Stomach (tissue), 9 donors: ENCODE measurements around the gene IGF2BP1. TPM values are rescaled to one million over a fixed set of nuclear protein-coding genes. Genes with fewer than 3 reads are reported as not detected.
"Not testable (repeated sequence)": the region's sequence is repeated elsewhere in the genome, so short reads cannot be mapped to it uniquely, and the experiment has no call there.

Experiments used
- DNase-seq, 2 donors: peaks; one replicate each; pipeline versions ENCODE4 v3.0.0 to v3.0.0-alpha.2; 2013 to 2019
- H3K27ac ChIP-seq, 5 donors: fragments of 200-600 bp in 4 of 5; sonication (generic) in 4 of 5; one replicate each; pipeline ENCODE4 v1.5.1; 2013 to 2019; ENCODE audit warnings: mild to moderate bottlenecking in 1 of 5, moderate library complexity in 1 of 5
- H3K27me3 ChIP-seq, 3 donors: fragments of 200-600 bp; sonication (generic); one replicate each; pipeline ENCODE4 v1.5.1; 2017 to 2019; ENCODE audit warnings: mixed run types in 1 of 3
- H3K36me3 ChIP-seq, 4 donors: fragments of 200-600 bp; sonication (generic); 1 replicate in 3 of 4; 2 replicates in 1 of 4; pipeline ENCODE4 v1.5.1; 2016 to 2019
- H3K4me1 ChIP-seq, 4 donors: fragments of 200-600 bp; sonication (generic); one replicate each; pipeline ENCODE4 v1.5.1; 2016 to 2019
- H3K4me3 ChIP-seq, 4 donors: fragments of 200-600 bp; sonication (generic) in 3 of 4; one replicate each; pipeline ENCODE4 v1.5.1; 2016 to 2019; ENCODE audit warnings: mild to moderate bottlenecking in 1 of 4
- H3K9me3 ChIP-seq, 4 donors: fragments of 200-600 bp; sonication (generic); one replicate each; pipeline ENCODE4 v1.5.1; 2016 to 2019
- EP300 ChIP-seq: sonication (generic); formaldehyde crosslinking; IDR thresholded peaks from one replicate; pipeline ENCODE4 v1.6.1; 2017; ENCODE audit warnings: antibody characterized with exemption
- POLR2A ChIP-seq, 4 donors: fragments of 450-650 bp; IDR thresholded peaks; one replicate each; pipeline ENCODE4 v1.6.1; 2016; ENCODE audit warnings: antibody characterized with exemption in 4 of 4, control low read depth in 2 of 4, mild to moderate bottlenecking in 1 of 4, moderate library complexity in 1 of 4
- POLR2AphosphoS5 ChIP-seq, 3 donors: sonication (generic); formaldehyde crosslinking; IDR thresholded peaks; one replicate each; pipeline ENCODE4 v1.6.1; 2016; ENCODE audit warnings: antibody characterized with exemption in 3 of 3
- WGBS, 5 donors: extraction: QIAGEN DNeasy Blood & Tissue Kit in 3 of 5; methylation state at CpG; one replicate each; pipeline versions ENCODE4 v1.1.5 to v1.1.7; 2013 to 2018; 5-methylcytosine and 5-hydroxymethylcytosine counted together
- intact Hi-C: fragments of 100-400 bp; cut with DNase I; formaldehyde crosslinking; loops from one replicate; pipeline ENCODE4 v1.15.1; 2023; ENCODE audit warnings: low total_unique reads
- polyA plus RNA-seq, 3 donors: library from polyadenylated mRNA; stranded (reverse); fragments of 200-250 nt; gene quantifications; one replicate each; pipeline ENCODE4 v1.2.3, GENCODE V29; 2013
- total RNA-seq, 5 donors: library from RNA; depleted of rRNA; stranded (reverse); fragments of >200 nt; gene quantifications; one replicate each; pipeline versions ENCODE4 v1.1.0 to v1.2.3, GENCODE V29; 2014 to 2016
- TF ChIP-seq, protein P1 (sequence below), 7 experiments: fragments of 450-650 bp in 4 of 7; fragments of 200-600 bp in 3 of 7; sonication (generic) in 3 of 7; IDR thresholded peaks; one replicate each; pipeline ENCODE4 v1.5.1; 2016 to 2019; ENCODE audit warnings: antibody characterized with exemption in 7 of 7, control low read depth in 2 of 7, mild to moderate bottlenecking in 1 of 7
- donor health status: healthy with polysubstance abuse.
- donor health status: Bipolar disorder and iron deficiency.
- donor health status: healthy.

IGF2BP1 gene
- total and polyA plus RNA-seq, 8 donors = under 0.01 to 1.8 TPM; not detected in 6

DNA sequence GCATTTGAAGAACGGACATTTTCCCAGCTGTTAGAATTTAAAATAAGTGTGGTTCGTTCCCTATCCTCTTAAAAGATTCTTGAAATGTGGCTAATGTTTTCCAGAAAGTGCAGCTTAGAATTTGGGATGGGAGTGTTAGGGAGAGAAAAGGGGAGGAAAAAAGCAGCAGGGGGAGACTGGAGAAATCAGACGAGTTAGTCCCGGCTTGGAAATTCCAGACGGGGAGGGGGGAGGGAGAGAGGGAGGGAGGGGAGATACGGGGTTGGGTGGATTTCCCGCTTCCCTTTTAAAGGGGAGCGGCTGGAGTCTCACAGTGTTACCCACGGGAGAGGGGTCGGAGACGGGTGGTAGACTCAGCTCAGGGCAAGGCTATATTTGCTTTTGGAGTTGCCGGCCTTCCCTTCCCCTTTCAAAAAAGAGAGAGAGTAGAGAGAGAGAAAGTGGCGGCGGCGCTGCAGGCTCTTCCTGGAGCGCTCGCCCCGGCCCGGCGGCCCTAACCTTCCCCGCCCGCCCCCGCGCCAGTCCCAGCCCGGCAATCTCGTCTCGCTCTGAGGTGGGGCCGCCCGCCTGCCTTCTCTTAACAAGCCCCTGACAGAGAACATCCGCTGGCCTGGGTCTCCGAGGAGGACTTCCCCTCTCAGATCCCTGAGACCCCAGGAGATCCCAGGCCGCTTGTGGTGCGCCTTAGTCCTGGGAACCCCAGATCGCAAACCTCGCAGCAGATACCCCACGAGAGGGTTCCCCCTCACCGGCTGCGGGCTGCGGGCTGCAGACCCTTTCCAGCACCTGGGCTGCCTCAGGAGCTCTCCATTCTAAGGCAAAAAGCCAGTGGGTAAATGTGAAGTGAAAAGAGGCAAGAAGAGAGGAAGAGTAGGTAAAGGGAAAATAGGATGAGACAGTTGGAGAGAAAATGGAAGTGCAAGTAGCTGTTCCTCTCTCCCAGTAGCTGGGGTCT is 6.6 kb downstream of the IGF2BP1 start:
- peaks cover 0 to 6% (median 0%) of the 10 kb centered on the region in 4 donors for H3K4me1 ChIP-seq
- H3K27ac ChIP-seq = no peak overlapping the region
- no peaks in the 10 kb centered on the region for H3K9me3 ChIP-seq
- H3K27me3 ChIP-seq = peaks cover 21 to 100% (median 90%) of the 10 kb centered on the region in 3 donors
- WGBS, 5 donors = 10 to 12% (median 12%) methylated on average over 38 to 39 of the region's 39 CpGs
- peak in 1 of 2 donors; percentile 75 for DNase-seq
- TF ChIP-seq POLR2A (IDR thresholded peaks at IDR 0.05) (no peak), EP300 (no peak), POLR2AphosphoS5 (IDR thresholded peaks at IDR 0.05) (no peak)
- TF ChIP-seq, protein P1, sequence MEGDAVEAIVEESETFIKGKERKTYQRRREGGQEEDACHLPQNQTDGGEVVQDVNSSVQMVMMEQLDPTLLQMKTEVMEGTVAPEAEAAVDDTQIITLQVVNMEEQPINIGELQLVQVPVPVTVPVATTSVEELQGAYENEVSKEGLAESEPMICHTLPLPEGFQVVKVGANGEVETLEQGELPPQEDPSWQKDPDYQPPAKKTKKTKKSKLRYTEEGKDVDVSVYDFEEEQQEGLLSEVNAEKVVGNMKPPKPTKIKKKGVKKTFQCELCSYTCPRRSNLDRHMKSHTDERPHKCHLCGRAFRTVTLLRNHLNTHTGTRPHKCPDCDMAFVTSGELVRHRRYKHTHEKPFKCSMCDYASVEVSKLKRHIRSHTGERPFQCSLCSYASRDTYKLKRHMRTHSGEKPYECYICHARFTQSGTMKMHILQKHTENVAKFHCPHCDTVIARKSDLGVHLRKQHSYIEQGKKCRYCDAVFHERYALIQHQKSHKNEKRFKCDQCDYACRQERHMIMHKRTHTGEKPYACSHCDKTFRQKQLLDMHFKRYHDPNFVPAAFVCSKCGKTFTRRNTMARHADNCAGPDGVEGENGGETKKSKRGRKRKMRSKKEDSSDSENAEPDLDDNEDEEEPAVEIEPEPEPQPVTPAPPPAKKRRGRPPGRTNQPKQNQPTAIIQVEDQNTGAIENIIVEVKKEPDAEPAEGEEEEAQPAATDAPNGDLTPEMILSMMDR (IDR thresholded peaks at IDR 0.05) = no peak
- intact Hi-C loops = no loop called here
- peak overlapping the region in 1 of 4 donors; percentile 14 for H3K4me3 ChIP-seq
- H3K36me3 ChIP-seq = no peaks in the 10 kb centered on the region

DNA sequence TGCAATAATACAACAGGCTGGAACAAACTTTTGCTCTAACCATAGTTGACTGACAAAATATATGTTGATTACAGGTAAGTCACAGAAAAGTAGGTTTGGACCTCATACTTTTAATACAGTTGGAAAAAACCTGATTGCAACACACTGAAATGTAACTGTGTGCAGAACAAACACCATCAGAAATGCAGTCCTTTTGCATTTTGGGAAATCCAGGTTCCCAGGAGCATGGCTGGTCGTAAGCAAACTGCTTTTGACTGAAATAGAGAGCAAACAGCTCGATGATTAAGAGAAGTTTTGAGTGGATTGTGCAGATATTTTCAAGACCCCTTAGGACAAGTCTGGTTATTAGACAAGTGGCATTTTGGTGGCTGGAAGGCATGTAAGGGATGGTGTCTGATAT is 8.0 kb downstream of the IGF2BP1 start:
- Histone ChIP-seq H3K27ac (no peak overlapping the region), H3K27me3 (peaks cover 21 to 100% (median 87%) of the 10 kb centered on the region in 3 donors), H3K4me3 (no peak overlapping the region), H3K36me3 (no peaks in the 10 kb centered on the region), H3K4me1 (peaks cover 0 to 6% (median 0%) of the 10 kb centered on the region in 4 donors), H3K9me3 (no peaks in the 10 kb centered on the region)
- TF ChIP-seq EP300 (no peak), POLR2AphosphoS5 (IDR thresholded peaks at IDR 0.05) (no peak), POLR2A (IDR thresholded peaks at IDR 0.05) (no peak)
- TF ChIP-seq, protein P1 (IDR thresholded peaks at IDR 0.05) = no peak
- WGBS, 5 donors = 56 to 76% (median 64%) methylated on average over 2 of the region's 2 CpGs
- no peak for DNase-seq
- intact Hi-C loops = no loop called here

DNA sequence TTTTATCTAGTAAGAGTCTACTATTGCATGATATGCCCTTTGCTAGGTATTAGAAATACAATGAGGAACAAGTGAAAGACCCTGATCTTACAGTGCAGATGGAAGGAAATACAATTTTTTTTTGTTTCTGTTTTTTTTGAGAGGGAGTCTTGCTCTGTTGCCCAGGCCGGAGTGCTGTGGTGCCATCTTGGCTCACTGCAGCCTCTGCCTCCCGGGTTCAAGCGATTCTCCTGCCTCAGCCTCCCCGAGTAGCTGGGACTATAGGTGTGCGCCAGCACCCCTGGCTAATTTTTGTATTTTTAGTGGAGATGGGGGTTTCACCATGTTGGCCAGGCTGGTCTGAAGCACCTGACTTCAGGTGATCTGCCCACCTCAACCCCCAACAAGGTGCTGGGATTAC is 11.7 kb downstream of the IGF2BP1 start:
- Histone ChIP-seq H3K4me1 (peaks cover 0 to 11% (median 8%) of the 10 kb centered on the region in 4 donors), H3K27me3 (peaks cover 17 to 100% (median 85%) of the 10 kb centered on the region in 3 donors)
- 91 to 93% (median 93%) methylated on average over 5 of the region's 5 CpGs for WGBS, 5 donors
- H3K9me3 ChIP-seq, H3K27ac ChIP-seq, H3K36me3 ChIP-seq, intact Hi-C loops, H3K4me3 ChIP-seq, DNase-seq: not testable (repeated sequence)

DNA sequence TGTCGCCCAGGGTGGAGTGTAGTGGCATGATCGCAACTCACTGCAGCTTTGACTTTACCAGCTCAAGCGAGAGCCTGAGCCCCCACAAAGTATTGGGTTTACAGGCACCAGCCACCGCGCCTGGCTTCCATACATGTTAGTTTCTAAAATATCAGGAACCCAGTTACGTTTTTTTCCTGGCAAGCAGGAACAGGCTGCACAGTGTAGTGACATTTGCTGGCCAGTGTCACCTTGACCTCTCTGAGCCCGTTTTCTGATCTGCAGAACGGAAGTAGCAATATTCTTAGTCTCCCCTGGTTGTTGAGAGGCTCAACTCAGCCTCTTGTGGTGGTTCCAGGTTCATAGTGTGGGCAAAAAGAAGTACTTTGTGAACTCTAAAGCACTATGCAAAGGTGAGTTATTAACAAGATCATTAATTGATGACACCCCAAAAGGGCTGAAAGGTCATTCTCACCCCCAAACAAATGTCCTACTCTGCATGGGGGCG is 15.6 kb downstream of the IGF2BP1 start:
- intact Hi-C loops = no loop called here
- H3K27me3 ChIP-seq = peaks cover 11 to 99% (median 75%) of the 10 kb centered on the region in 3 donors

More for the DNA sequence above, 15.6 kb downstream of the IGF2BP1 start:
- Histone ChIP-seq H3K4me3 (no peak overlapping the region), H3K9me3 (no peaks in the 10 kb centered on the region), H3K36me3 (no peaks in the 10 kb centered on the region), H3K27ac (no peak overlapping the region), H3K4me1 (peaks cover 0 to 31% (median 23%) of the 10 kb centered on the region in 4 donors)
- WGBS, 5 donors = 57 to 65% (median 60%) methylated on average over 9 of the region's 9 CpGs
- TF ChIP-seq POLR2AphosphoS5 (IDR thresholded peaks at IDR 0.05) (no peak), POLR2A (IDR thresholded peaks at IDR 0.05) (no peak), EP300 (no peak)
- TF ChIP-seq, protein P1 (IDR thresholded peaks at IDR 0.05) = no peak
- peak in 1 of 2 donors; percentile 40 for DNase-seq
